ENCODE results near the gene GBX2.

GRCh38 chr2:236169151-236169721, 1.1 kb upstream of the GBX2 start:
- TF ChIP-seq, protein P1, sequence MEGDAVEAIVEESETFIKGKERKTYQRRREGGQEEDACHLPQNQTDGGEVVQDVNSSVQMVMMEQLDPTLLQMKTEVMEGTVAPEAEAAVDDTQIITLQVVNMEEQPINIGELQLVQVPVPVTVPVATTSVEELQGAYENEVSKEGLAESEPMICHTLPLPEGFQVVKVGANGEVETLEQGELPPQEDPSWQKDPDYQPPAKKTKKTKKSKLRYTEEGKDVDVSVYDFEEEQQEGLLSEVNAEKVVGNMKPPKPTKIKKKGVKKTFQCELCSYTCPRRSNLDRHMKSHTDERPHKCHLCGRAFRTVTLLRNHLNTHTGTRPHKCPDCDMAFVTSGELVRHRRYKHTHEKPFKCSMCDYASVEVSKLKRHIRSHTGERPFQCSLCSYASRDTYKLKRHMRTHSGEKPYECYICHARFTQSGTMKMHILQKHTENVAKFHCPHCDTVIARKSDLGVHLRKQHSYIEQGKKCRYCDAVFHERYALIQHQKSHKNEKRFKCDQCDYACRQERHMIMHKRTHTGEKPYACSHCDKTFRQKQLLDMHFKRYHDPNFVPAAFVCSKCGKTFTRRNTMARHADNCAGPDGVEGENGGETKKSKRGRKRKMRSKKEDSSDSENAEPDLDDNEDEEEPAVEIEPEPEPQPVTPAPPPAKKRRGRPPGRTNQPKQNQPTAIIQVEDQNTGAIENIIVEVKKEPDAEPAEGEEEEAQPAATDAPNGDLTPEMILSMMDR (IDR thresholded peaks at IDR 0.05): no peak
- TF ChIP-seq POLR2AphosphoS5 (IDR thresholded peaks at IDR 0.05): no peak
- TF ChIP-seq POLR2A (IDR thresholded peaks at IDR 0.05): no peak
